HUES6 (cell line): ENCODE measurements around the gene ST3GAL4.

Experiments
- H3K27ac ChIP-seq: 2 replicates; pipeline ENCODE4 v1.7.0; 2013; ENCODE audit warnings: low read depth, mild to moderate bottlenecking, low read length, inconsistent platforms
- H3K27me3 ChIP-seq: 2 replicates; pipeline ENCODE4 v1.6.1; 2013; ENCODE audit warnings: low read length; ENCODE audit not compliant: control insufficient read depth, insufficient read depth
- H3K36me3 ChIP-seq: 2 replicates; pipeline ENCODE4 v1.6.1; 2013; ENCODE audit warnings: low read length; ENCODE audit not compliant: control insufficient read depth, insufficient read depth
- H3K4me1 ChIP-seq: 2 replicates; pipeline ENCODE4 v1.6.1; 2013; ENCODE audit warnings: low read length; ENCODE audit not compliant: control insufficient read depth, insufficient read depth
- H3K4me3 ChIP-seq: 2 replicates; pipeline ENCODE4 v1.5.1; 2013; ENCODE audit warnings: low read depth, low read length
- H3K9ac ChIP-seq: one replicate; pipeline ENCODE4 v1.6.1; 2013; ENCODE audit warnings: mild to moderate bottlenecking, low read length
- H3K9me3 ChIP-seq: 2 replicates; pipeline ENCODE4 v1.6.1; 2013; ENCODE audit warnings: low read depth, low read length; ENCODE audit not compliant: control insufficient read depth, insufficient read depth

ST3GAL4 gene

GRCh38 chr11:126331286-126331685, 24.2 kb upstream of the ST3GAL4 start:
- Histone ChIP-seq H3K4me1 (peaks cover 3% of the 10 kb centered on the region; the same call in 1 of the 2 replicates), H3K9ac (no peak overlapping the region), H3K36me3 (peaks cover 27% of the 10 kb centered on the region), H3K27ac (no peak overlapping the region), H3K27me3 (no peaks in the 10 kb centered on the region), H3K9me3 (no peaks in the 10 kb centered on the region), H3K4me3 (no peak overlapping the region)

GRCh38 chr11:126332221-126332711, 23.2 kb upstream of the ST3GAL4 start:
- no peak overlapping the region for H3K27ac ChIP-seq

GRCh38 chr11:126333142-126333541, 22.3 kb upstream of the ST3GAL4 start:
- Histone ChIP-seq H3K9ac (no peak overlapping the region), H3K36me3 (peaks cover 37% of the 10 kb centered on the region), H3K4me1 (peaks cover 10% of the 10 kb centered on the region; the same call in 1 of the 2 replicates), H3K9me3 (no peaks in the 10 kb centered on the region), H3K27ac (no peak overlapping the region), H3K4me3 (no peak overlapping the region), H3K27me3 (no peaks in the 10 kb centered on the region)

More at GRCh38 chr11:126332221-126332711, 23.2 kb upstream of the ST3GAL4 start:
- Histone ChIP-seq H3K9ac (no peak overlapping the region), H3K36me3 (peaks cover 33% of the 10 kb centered on the region), H3K27me3 (no peaks in the 10 kb centered on the region), H3K9me3 (no peaks in the 10 kb centered on the region), H3K4me1 (peaks cover 10% of the 10 kb centered on the region; the same call in 1 of the 2 replicates), H3K4me3 (no peak overlapping the region)

GRCh38 chr11:126334659-126335462, 20.6 kb upstream of the ST3GAL4 start:
- no peak overlapping the region for H3K9ac ChIP-seq
- H3K36me3 ChIP-seq: peaks cover 52% of the 10 kb centered on the region
- H3K27me3 ChIP-seq: no peaks in the 10 kb centered on the region
- peaks cover 10% of the 10 kb centered on the region; the same call in 1 of the 2 replicates for H3K4me1 ChIP-seq
- no peak overlapping the region for H3K27ac ChIP-seq
- no peaks in the 10 kb centered on the region for H3K9me3 ChIP-seq
- H3K4me3 ChIP-seq: no peak overlapping the region

GRCh38 chr11:126335463-126335760, 20.1 kb upstream of the ST3GAL4 start:
- no peaks in the 10 kb centered on the region for H3K9me3 ChIP-seq
- no peaks in the 10 kb centered on the region for H3K27me3 ChIP-seq
- H3K9ac ChIP-seq: no peak overlapping the region
- H3K4me3 ChIP-seq: no peak overlapping the region
- peaks cover 54% of the 10 kb centered on the region for H3K36me3 ChIP-seq
- H3K4me1 ChIP-seq: peaks cover 10% of the 10 kb centered on the region; the same call in 1 of the 2 replicates
- H3K27ac ChIP-seq: no peak overlapping the region

GRCh38 chr11:126336138-126336541, 19.3 kb upstream of the ST3GAL4 start:
- H3K4me3 ChIP-seq: no peak overlapping the region
- H3K27me3 ChIP-seq: no peaks in the 10 kb centered on the region
- no peaks in the 10 kb centered on the region for H3K9me3 ChIP-seq
- no peak overlapping the region for H3K9ac ChIP-seq
- no peak overlapping the region for H3K27ac ChIP-seq
- H3K36me3 ChIP-seq: peaks cover 52% of the 10 kb centered on the region
- peaks cover 10% of the 10 kb centered on the region; the same call in 1 of the 2 replicates for H3K4me1 ChIP-seq

GRCh38 chr11:126336671-126337101, 18.8 kb upstream of the ST3GAL4 start:
- no peaks in the 10 kb centered on the region for H3K9me3 ChIP-seq
- H3K27ac ChIP-seq: no peak overlapping the region
- H3K4me3 ChIP-seq: no peak overlapping the region
- H3K9ac ChIP-seq: peak overlapping the region; percentile 13
- H3K4me1 ChIP-seq: peaks cover 10% of the 10 kb centered on the region; the same call in 1 of the 2 replicates
- H3K36me3 ChIP-seq: peaks cover 53% of the 10 kb centered on the region
- no peaks in the 10 kb centered on the region for H3K27me3 ChIP-seq

- peak overlapping the region; percentile 13 for H3K9ac ChIP-seq
- H3K27ac ChIP-seq: no peak overlapping the region
These were observed 18.4 kb upstream of the ST3GAL4 start for GRCh38 chr11:126337126-126337473.

GRCh38 chr11:126337474-126338241, 17.8 kb upstream of the ST3GAL4 start:
- peaks cover 44% of the 10 kb centered on the region for H3K36me3 ChIP-seq
- no peak overlapping the region for H3K9ac ChIP-seq
- no peak overlapping the region for H3K27ac ChIP-seq
- peaks cover 10% of the 10 kb centered on the region; the same call in 1 of the 2 replicates for H3K4me1 ChIP-seq
- H3K27me3 ChIP-seq: no peaks in the 10 kb centered on the region
- H3K9me3 ChIP-seq: no peaks in the 10 kb centered on the region
- H3K4me3 ChIP-seq: no peak overlapping the region

More at GRCh38 chr11:126337126-126337473, 18.4 kb upstream of the ST3GAL4 start:
- Histone ChIP-seq H3K4me3 (no peak overlapping the region), H3K36me3 (peaks cover 49% of the 10 kb centered on the region), H3K27me3 (no peaks in the 10 kb centered on the region), H3K9me3 (no peaks in the 10 kb centered on the region), H3K4me1 (peaks cover 10% of the 10 kb centered on the region; the same call in 1 of the 2 replicates)

- peaks cover 10% of the 10 kb centered on the region; the same call in 1 of the 2 replicates for H3K4me1 ChIP-seq
- H3K9ac ChIP-seq: no peak overlapping the region
- no peak overlapping the region for H3K4me3 ChIP-seq
- no peaks in the 10 kb centered on the region for H3K9me3 ChIP-seq
- H3K27me3 ChIP-seq: no peaks in the 10 kb centered on the region
- no peak overlapping the region for H3K27ac ChIP-seq
- peaks cover 44% of the 10 kb centered on the region for H3K36me3 ChIP-seq
These were observed 17.0 kb upstream of the ST3GAL4 start for GRCh38 chr11:126338346-126339055.
